PC-3 (cell line): Measurements from ENCODE around the gene GAA. TPM values are rescaled to one million over a fixed set of nuclear protein-coding genes. Genes with fewer than 3 reads are reported as not detected.

ENCODE experiments used
- ATAC-seq: fragments of 200-7000 bp; cut with Tn5 transposase; 2 replicates; pipeline ENCODE4 v1.9.1; 2020; ENCODE audit warnings: mild to moderate bottlenecking, moderate library complexity
- BruUV-seq: library from RNA; stranded (reverse); fragments of 400-500 nt; replicated peaks from 2 replicates; lab custom pipeline; 2021; lab: Mats Ljungman, UMichigan
- CTCF ChIA-PET: fragments of 300-600 bp; sonication (Branson Sonifier 250); formaldehyde crosslinking; loops from one replicate; lab custom pipeline; 2022; ENCODE audit warnings: antibody characterized with exemption; lab: Charles Lee
- POLR2A ChIA-PET: fragments of 300-600 bp; sonication (Branson Sonifier 250); formaldehyde crosslinking; loops from one replicate; lab custom pipeline; 2022; ENCODE audit warnings: antibody characterized with exemption; ENCODE audit not compliant: unreplicated experiment; lab: Charles Lee
- DNase-seq: peaks from one replicate; pipeline ENCODE4 v3.0.0-alpha.2; 2015
- H2AFZ ChIP-seq: fragments of 300-600 bp; sonication (generic); 2 replicates; pipeline ENCODE4 v1.6.0; 2016; ENCODE audit warnings: antibody characterized with exemption, low read length
- H3F3A ChIP-seq: fragments of 300-600 bp; sonication (generic); one replicate; pipeline ENCODE4 v1.6.0; 2017; ENCODE audit warnings: antibody characterized with exemption, low read length, control low read depth, mild to moderate bottlenecking; ENCODE audit not compliant: unreplicated experiment
- H3K27ac ChIP-seq: fragments of 300-600 bp; sonication (generic); 2 replicates; pipeline ENCODE4 v1.5.1; 2016; ENCODE audit warnings: mild to moderate bottlenecking, low read length
- H3K27me3 ChIP-seq: fragments of 300-600 bp; sonication (generic); 2 replicates; pipeline ENCODE4 v1.6.1; 2016; ENCODE audit warnings: low read length, mixed read lengths
- H3K36me3 ChIP-seq: fragments of 300-600 bp; sonication (generic); 2 replicates; pipeline ENCODE4 v1.6.1; 2016; ENCODE audit warnings: low read depth, mixed run types, low read length, mixed read lengths
- H3K4me1 ChIP-seq: fragments of 300-600 bp; sonication (generic); 2 replicates; pipeline ENCODE4 v1.5.1; 2016; ENCODE audit warnings: low read length; ENCODE audit not compliant: insufficient read depth
- H3K4me2 ChIP-seq: fragments of 300-600 bp; sonication (generic); 2 replicates; pipeline ENCODE4 v1.6.0; 2016; ENCODE audit warnings: low read length
- H3K4me3 ChIP-seq: fragments of 300-600 bp; sonication (generic); 2 replicates; pipeline ENCODE4 v1.5.1; 2016; ENCODE audit warnings: mild to moderate bottlenecking, low read length, mixed read lengths
- H3K79me2 ChIP-seq: fragments of 300-600 bp; sonication (generic); 2 replicates; pipeline ENCODE4 v1.6.1; 2017; ENCODE audit warnings: low read length, mixed read lengths
- H3K9ac ChIP-seq: fragments of 300-600 bp; sonication (generic); 2 replicates; pipeline ENCODE4 v1.6.0; 2016; ENCODE audit warnings: mild to moderate bottlenecking, low read length
- H3K9me2 ChIP-seq: fragments of 300-600 bp; sonication (generic); replicated peaks from 2 replicates; pipeline ENCODE4 v1.6.1; 2016; ENCODE audit warnings: mixed run types, low read length, mixed read lengths
- H3K9me3 ChIP-seq: fragments of 300-600 bp; sonication (generic); 2 replicates; pipeline ENCODE4 v1.6.1; 2016; ENCODE audit warnings: low read length, mixed read lengths
- H4K20me1 ChIP-seq: fragments of 300-600 bp; sonication (generic); 2 replicates; pipeline ENCODE4 v1.6.1; 2016; ENCODE audit warnings: low read length, mixed read lengths
- EZH2 ChIP-seq: fragments of 300-600 bp; sonication (generic); IDR thresholded peaks from one replicate; pipeline ENCODE4 v1.6.1; 2017; ENCODE audit warnings: antibody characterized with exemption, mild to moderate bottlenecking, low read length; ENCODE audit not compliant: unreplicated experiment
- EZH2phosphoT487 ChIP-seq: fragments of 300-600 bp; sonication (generic); IDR thresholded peaks from 2 replicates; pipeline ENCODE4 v1.6.1; 2018; ENCODE audit warnings: mild to moderate bottlenecking, antibody characterized with exemption, low read length, borderline replicate concordance
- intact Hi-C: fragments of 100-400 bp; cut with micrococcal nuclease; formaldehyde crosslinking; loops from 2 replicates; pipeline ENCODE4 v1.9.0; 2023
- total RNA-seq: library from RNA; depleted of rRNA; stranded (reverse); fragments of >200 nt; gene quantifications from 2 replicates; pipeline ENCODE4 v1.2.3, GENCODE V29; 2014
- TF ChIP-seq, protein P1 (sequence below): fragments of 300-600 bp; sonication (generic); conservative IDR thresholded peaks from 2 replicates; pipeline ENCODE4 v1.5.1; 2017; ENCODE audit warnings: antibody characterized with exemption, low read depth, mild to moderate bottlenecking, low read length

GAA gene
- total RNA-seq, 1 experiment from 2014 or later: 76.2 TPM

DNA sequence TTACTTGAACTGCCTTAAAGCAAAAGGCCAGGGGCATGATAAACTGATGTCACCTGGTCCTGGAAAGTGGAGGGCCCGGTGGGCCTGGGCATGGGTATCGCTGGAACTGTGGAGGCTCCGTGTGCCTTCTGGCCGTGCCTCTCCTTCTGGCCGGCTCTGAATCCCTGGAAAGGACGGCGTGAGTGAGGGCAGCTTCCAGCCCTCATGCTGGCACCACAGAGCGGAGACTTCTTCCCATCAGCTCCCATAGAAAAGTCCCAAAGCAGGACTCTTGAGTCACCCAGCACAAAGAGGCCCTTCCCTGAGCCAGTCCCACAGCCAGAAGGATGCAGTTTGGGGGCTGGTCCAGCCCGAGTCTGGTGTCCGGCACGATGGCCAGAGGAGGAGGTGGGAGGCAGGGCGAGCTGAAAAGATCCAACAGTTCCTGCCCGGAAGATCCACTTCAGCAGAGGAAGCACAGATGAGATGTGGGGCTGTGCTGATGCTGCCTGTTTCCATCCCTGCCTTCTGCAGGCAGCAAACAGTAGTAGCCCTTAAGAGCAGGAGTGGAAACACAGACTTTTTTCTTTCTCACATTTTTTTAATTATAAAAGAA is 7.8 kb downstream of the GAA start:
- no peaks in the 10 kb centered on the region for H3K36me3 ChIP-seq
- H3K27me3 ChIP-seq: no peaks in the 10 kb centered on the region
- ChIA-PET CTCF (no interaction called here), POLR2A (no interaction called here)
- DNase-seq: no peak
- ATAC-seq: no peak
- no TSS peak for BruUV-seq
- H3K4me3 ChIP-seq: no peak overlapping the region
- no peaks in the 10 kb centered on the region for H3F3A ChIP-seq
- no peak overlapping the region for H2AFZ ChIP-seq
- intact Hi-C loops: no loop called here
- TF ChIP-seq, protein P1, sequence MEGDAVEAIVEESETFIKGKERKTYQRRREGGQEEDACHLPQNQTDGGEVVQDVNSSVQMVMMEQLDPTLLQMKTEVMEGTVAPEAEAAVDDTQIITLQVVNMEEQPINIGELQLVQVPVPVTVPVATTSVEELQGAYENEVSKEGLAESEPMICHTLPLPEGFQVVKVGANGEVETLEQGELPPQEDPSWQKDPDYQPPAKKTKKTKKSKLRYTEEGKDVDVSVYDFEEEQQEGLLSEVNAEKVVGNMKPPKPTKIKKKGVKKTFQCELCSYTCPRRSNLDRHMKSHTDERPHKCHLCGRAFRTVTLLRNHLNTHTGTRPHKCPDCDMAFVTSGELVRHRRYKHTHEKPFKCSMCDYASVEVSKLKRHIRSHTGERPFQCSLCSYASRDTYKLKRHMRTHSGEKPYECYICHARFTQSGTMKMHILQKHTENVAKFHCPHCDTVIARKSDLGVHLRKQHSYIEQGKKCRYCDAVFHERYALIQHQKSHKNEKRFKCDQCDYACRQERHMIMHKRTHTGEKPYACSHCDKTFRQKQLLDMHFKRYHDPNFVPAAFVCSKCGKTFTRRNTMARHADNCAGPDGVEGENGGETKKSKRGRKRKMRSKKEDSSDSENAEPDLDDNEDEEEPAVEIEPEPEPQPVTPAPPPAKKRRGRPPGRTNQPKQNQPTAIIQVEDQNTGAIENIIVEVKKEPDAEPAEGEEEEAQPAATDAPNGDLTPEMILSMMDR: no peak
- no peak for TF ChIP-seq EZH2
- no peaks in the 10 kb centered on the region for H3K79me2 ChIP-seq
- no peaks in the 10 kb centered on the region for H3K9me3 ChIP-seq
- no peaks in the 10 kb centered on the region for H3K4me1 ChIP-seq
- H4K20me1 ChIP-seq: no peaks in the 10 kb centered on the region
- no peaks in the 10 kb centered on the region for H3K9me2 ChIP-seq
- no peak overlapping the region for H3K27ac ChIP-seq
- no peak overlapping the region for H3K9ac ChIP-seq
- no peak overlapping the region for H3K4me2 ChIP-seq

DNA sequence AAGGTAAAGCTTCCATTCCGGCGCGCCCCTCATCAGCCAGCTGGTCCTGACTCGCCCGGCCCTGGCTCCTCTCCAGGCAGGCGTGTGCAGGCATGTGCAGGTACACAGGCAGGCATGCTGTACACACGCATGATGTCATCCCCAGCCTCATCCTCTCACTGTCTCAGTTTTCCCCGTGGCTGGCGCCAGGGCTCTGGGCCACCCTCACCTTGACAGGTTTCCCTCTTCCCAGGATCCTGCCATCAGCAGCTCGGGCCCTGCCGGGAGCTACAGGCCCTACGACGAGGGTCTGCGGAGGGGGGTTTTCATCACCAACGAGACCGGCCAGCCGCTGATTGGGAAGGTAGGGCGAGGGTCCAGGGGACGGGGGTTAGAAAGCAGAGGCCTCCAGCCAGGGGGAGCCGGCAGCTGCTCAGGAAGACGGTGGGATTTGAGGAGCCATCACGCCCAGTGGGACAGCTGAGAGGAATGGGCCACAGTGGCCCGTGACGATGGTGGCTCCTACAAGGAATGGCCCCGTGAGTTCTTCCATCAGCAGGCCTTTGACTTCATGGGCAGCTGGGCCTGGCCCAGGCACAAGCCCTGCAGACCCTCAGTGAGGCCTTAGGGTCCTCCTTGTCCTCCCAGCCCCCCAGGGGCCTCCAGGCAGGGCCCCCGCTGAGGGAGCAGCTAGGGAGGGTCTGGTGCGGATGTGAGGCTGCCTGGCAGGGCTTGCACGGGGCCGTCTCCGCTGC is 8.5 kb downstream of the GAA start:
- H3K9me2 ChIP-seq: no peaks in the 10 kb centered on the region
- no peak for TF ChIP-seq EZH2phosphoT487
- TF ChIP-seq EZH2: no peak
- TF ChIP-seq, protein P1: no peak
- no peak overlapping the region for H3K4me2 ChIP-seq
- BruUV-seq: no TSS peak
- H3K4me3 ChIP-seq: no peak overlapping the region
- no peaks in the 10 kb centered on the region for H3K36me3 ChIP-seq
- H3K79me2 ChIP-seq: no peaks in the 10 kb centered on the region
- no peaks in the 10 kb centered on the region for H3K9me3 ChIP-seq
- intact Hi-C loops: no loop called here
- no peak overlapping the region for H3K9ac ChIP-seq
- H2AFZ ChIP-seq: no peak overlapping the region
- POLR2A ChIA-PET: no interaction called here
- no peaks in the 10 kb centered on the region for H3K27me3 ChIP-seq
- CTCF ChIA-PET: no interaction called here
- no peaks in the 10 kb centered on the region for H4K20me1 ChIP-seq
- no peaks in the 10 kb centered on the region for H3K4me1 ChIP-seq
- H3K27ac ChIP-seq: no peak overlapping the region
- DNase-seq (no peak), ATAC-seq (no peak)
- no peaks in the 10 kb centered on the region for H3F3A ChIP-seq

DNA sequence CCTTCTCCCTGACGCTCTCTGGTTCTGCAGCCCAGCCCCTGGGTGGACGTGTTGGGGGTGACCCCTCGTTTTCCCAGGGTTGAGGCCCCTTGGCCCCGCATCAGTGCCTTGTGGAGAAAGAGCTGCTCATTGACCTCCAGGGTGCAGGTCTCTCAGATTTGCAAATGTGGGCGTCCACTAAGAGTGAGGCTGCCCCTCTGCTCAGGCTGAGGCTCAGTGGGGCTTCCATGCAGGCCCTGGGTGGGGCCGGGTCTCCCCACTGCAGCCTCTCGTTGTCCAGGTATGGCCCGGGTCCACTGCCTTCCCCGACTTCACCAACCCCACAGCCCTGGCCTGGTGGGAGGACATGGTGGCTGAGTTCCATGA is 9.0 kb downstream of the GAA start:
- TF ChIP-seq EZH2phosphoT487 (no peak), EZH2 (no peak)
- TF ChIP-seq, protein P1: no peak
- H3K79me2 ChIP-seq: no peaks in the 10 kb centered on the region
- ATAC-seq (no peak), DNase-seq (no peak)
- H3K27me3 ChIP-seq: no peaks in the 10 kb centered on the region
- CTCF ChIA-PET: no interaction called here
- H3K9ac ChIP-seq: no peak overlapping the region
- no peak overlapping the region for H3K4me3 ChIP-seq
- POLR2A ChIA-PET: no interaction called here
- no peak overlapping the region for H3K27ac ChIP-seq
- no peaks in the 10 kb centered on the region for H3F3A ChIP-seq
- no peak overlapping the region for H3K4me2 ChIP-seq
- intact Hi-C loops: no loop called here
- no peaks in the 10 kb centered on the region for H3K4me1 ChIP-seq
- no peaks in the 10 kb centered on the region for H3K9me2 ChIP-seq
- no peaks in the 10 kb centered on the region for H3K36me3 ChIP-seq
- H4K20me1 ChIP-seq: no peaks in the 10 kb centered on the region
- BruUV-seq: no TSS peak
- H3K9me3 ChIP-seq: no peaks in the 10 kb centered on the region
- H2AFZ ChIP-seq: no peak overlapping the region
